Prostate gland (tissue), 2 donors: ENCODE results near the gene LAMTOR5.

ENCODE experiments used
- POLR2A ChIP-seq: fragments of 450-650 bp; IDR thresholded peaks from one replicate; pipeline ENCODE4 v1.6.1; 2016; ENCODE audit warnings: antibody characterized with exemption, mild to moderate bottlenecking
- TF ChIP-seq, protein P1 (sequence below), 4 experiments: fragments of 200-600 bp in 2 of 4; fragments of 450-650 bp in 2 of 4; sonication (generic) in 2 of 4; IDR thresholded peaks; 1 replicate in 3 of 4; 2 replicates in 1 of 4; pipeline ENCODE4 v1.5.1; 2016 to 2019; ENCODE audit warnings: antibody characterized with exemption in 4 of 4, mild to moderate bottlenecking in 2 of 4, moderate library complexity in 2 of 4

DNA sequence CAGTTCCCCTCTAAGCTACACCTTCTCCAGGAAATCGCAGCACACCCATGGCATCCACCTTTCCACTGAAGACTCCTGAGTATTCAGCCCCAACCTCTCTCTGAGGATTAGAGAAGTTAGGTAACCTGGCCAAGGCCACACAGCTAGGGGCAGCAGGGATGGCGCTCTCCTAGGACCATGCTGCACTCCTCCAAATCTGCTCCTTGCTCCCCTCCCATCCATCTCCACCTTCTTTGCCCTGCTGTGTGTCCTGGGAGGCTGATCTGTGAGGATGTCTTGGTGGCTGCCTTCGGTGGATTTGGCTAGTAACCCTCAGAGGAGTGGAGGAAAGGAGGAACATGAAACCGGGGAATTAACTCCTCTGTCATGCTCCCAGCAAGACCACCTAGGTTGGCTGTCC lies 23.4 kb upstream of the LAMTOR5 start:
- TF ChIP-seq, protein P1, sequence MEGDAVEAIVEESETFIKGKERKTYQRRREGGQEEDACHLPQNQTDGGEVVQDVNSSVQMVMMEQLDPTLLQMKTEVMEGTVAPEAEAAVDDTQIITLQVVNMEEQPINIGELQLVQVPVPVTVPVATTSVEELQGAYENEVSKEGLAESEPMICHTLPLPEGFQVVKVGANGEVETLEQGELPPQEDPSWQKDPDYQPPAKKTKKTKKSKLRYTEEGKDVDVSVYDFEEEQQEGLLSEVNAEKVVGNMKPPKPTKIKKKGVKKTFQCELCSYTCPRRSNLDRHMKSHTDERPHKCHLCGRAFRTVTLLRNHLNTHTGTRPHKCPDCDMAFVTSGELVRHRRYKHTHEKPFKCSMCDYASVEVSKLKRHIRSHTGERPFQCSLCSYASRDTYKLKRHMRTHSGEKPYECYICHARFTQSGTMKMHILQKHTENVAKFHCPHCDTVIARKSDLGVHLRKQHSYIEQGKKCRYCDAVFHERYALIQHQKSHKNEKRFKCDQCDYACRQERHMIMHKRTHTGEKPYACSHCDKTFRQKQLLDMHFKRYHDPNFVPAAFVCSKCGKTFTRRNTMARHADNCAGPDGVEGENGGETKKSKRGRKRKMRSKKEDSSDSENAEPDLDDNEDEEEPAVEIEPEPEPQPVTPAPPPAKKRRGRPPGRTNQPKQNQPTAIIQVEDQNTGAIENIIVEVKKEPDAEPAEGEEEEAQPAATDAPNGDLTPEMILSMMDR (IDR thresholded peaks at IDR 0.05) = no peak
- TF ChIP-seq POLR2A = no peak
